Right lobe of liver (tissue), 6 donors: ENCODE data around the gene ATP5PD. TPM values are rescaled to one million over a fixed set of nuclear protein-coding genes. Genes with fewer than 3 reads are reported as not detected.

Experiments used
- ATAC-seq, 4 donors: fragments of 200-7000 bp; cut with Tn5 transposase; one replicate each; pipeline ENCODE4 v1.9.1; 2020; ENCODE audit warnings: mild to moderate bottlenecking in 4 of 4, moderate library complexity in 4 of 4
- DNase-seq, 3 donors: peaks; one replicate each; pipeline ENCODE4 v3.0.0-alpha.2; 2020
- H3K27ac ChIP-seq, 3 donors: fragments of 200-600 bp; one replicate each; pipeline ENCODE4 v1.8.0; 2022
- H3K27me3 ChIP-seq, 2 donors: fragments of 200-600 bp; one replicate each; pipeline ENCODE4 v1.8.0; 2022
- H3K36me3 ChIP-seq, 4 donors: fragments of 200-600 bp; sonication (generic) in 1 of 4; one replicate each; pipeline versions ENCODE4 v1.5.1 to v1.8.0; 2017 to 2022; ENCODE audit warnings: control low read depth in 1 of 4
- H3K4me1 ChIP-seq, 4 donors: fragments of 200-600 bp; sonication (generic) in 1 of 4; one replicate each; pipeline versions ENCODE4 v1.5.1 to v1.8.0; 2017 to 2022; ENCODE audit warnings: control low read depth in 1 of 4
- H3K4me3 ChIP-seq, 3 donors: fragments of 200-600 bp; one replicate each; pipeline ENCODE4 v1.8.0; 2022
- H3K9me3 ChIP-seq, 4 donors: fragments of 200-600 bp; sonication (generic) in 1 of 4; one replicate each; pipeline versions ENCODE4 v1.5.1 to v1.8.0; 2017 to 2022; ENCODE audit warnings: control low read depth in 1 of 4
- CTCF ChIP-seq, 4 donors: fragments of 200-600 bp in 3 of 4; fragments of 450-650 bp in 1 of 4; IDR thresholded peaks; one replicate each; pipeline versions ENCODE4 v1.5.1 to v1.8.0; 2016 to 2022; ENCODE audit warnings: antibody characterized with exemption in 4 of 4, mild to moderate bottlenecking in 2 of 4
- POLR2A ChIP-seq: fragments of 450-650 bp; IDR thresholded peaks from one replicate; pipeline ENCODE4 v1.6.1; 2017; ENCODE audit warnings: antibody characterized with exemption, mild to moderate bottlenecking
- WGBS: methylation state at CpG from one replicate; pipeline ENCODE4 v1.1.6; 2018; ENCODE audit warnings: low coverage, low lambda C conversion rate; ENCODE audit not compliant: insufficient coverage; ENCODE audit errors: missing lambda C conversion rate; 5-methylcytosine and 5-hydroxymethylcytosine counted together
- intact Hi-C, 2 donors: fragments of 100-400 bp; cut with DNase I; formaldehyde crosslinking; loops; one replicate each; pipeline versions ENCODE4 v1.11.2 to v1.14.1; 2022
- total RNA-seq, 6 experiments: library from RNA; depleted of rRNA in 2 of 6; stranded (reverse); fragments of >200 nt in 2 of 6; fragmentation: NEBNext Ultra II Directional in 3 of 6; extraction: Animal tissue kit (Norgen Biotek cat#: 25700) in 3 of 6; gene quantifications; one replicate each; pipeline versions ENCODE4 v1.1.0 to v1.2.4, GENCODE V29; 2016 to 2023
- donor health status: DM: no; HTN: yes; CAD: no.
- donor health status: DM: no; HTN: no; CAD: no.
- donor health status: DM: no; HTN: no; CAD: no.
- donor health status: DM: no; HTN: yes; CAD: no.
- donor health status: DM: no; HTN: yes; CAD: no.

The ATP5PD gene
- total RNA-seq, 6 experiments from 2014 or later = 145 to 262 (median 179) TPM

DNA sequence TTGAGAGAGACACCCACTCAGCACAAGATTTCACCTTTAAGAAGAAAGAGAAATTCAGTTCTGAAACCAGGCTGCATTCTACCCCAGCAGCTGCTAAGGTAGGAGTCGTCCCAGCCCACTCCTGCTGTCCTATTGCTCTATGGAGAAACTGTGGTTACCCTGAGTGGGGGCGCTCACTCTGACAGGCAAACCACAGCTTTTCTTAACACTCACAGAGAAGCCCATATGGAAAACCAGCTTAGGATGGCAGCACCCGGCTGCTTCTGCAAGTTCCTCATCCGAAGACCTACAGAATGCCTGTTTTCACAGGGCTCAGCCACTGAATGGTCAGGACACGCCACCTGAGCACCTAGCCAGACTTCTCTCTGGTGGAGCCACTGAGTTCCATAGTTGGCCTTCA is 7.5 kb downstream of the ATP5PD start:
- 71% methylated on average over 3 of the region's 5 CpGs for WGBS
- Histone ChIP-seq H3K36me3 (peaks cover 6 to 40% (median 18%) of the 10 kb centered on the region in 4 donors), H3K4me1 (peaks cover 0 to 8% (median 0%) of the 10 kb centered on the region in 4 donors), H3K27ac (no peak overlapping the region), H3K4me3 (no peak overlapping the region), H3K27me3 (no peaks in the 10 kb centered on the region), H3K9me3 (no peaks in the 10 kb centered on the region)
- DNase-seq = no peak
- ATAC-seq = no peak
- TF ChIP-seq CTCF (IDR thresholded peaks at IDR 0.05) (no peak), POLR2A (no peak)
- intact Hi-C loops = no loop called here

DNA sequence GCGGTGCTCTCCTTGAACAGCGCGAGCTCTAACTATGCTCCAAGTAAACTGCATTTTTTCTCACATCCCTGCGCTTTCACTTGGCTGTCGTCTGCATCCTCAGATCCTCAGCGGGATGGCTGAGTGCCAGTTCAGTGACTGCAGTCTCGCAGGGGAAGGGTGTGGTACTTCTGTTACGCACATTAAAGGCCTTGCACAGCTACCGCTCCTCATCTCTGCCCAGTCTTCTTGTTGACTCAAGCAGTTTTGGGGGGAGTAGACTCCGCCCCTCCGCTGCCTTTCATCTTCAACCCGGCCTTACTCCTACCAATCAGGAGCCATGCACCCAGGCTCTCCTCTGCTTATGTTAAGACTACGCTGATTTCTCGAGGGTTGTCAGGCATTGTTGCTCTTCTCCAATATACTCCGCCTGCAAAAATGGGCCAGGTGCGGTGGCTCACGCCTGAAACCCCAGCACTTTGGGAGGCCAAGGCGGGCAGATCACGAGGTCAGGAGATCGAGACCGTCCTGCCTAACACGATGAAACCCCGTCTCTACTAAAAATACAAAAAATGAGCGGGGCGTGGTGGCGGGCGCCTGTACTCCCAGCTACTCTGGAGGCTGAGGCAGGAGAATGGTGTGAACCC is 10.0 kb downstream of the ATP5PD start:
- peaks cover 6 to 35% (median 15%) of the 10 kb centered on the region in 4 donors for H3K36me3 ChIP-seq
- H3K27me3 ChIP-seq = no peaks in the 10 kb centered on the region
- H3K27ac ChIP-seq = peak overlapping the region in 1 of 3 donors; percentile 6
- DNase-seq (peak; percentile 77 to 84 (median 78)), ATAC-seq (peak in 3 of 4 donors; percentile 3 to 6 (median 4))
- H3K4me3 ChIP-seq = no peak overlapping the region
- no peaks in the 10 kb centered on the region for H3K9me3 ChIP-seq
- TF ChIP-seq POLR2A (no peak), CTCF (IDR thresholded peaks at IDR 0.05) (no peak)
- H3K4me1 ChIP-seq = peaks cover 0 to 16% (median 7%) of the 10 kb centered on the region in 4 donors
- intact Hi-C loops = no loop called here
- 75% methylated on average over 22 of the region's 27 CpGs for WGBS

DNA sequence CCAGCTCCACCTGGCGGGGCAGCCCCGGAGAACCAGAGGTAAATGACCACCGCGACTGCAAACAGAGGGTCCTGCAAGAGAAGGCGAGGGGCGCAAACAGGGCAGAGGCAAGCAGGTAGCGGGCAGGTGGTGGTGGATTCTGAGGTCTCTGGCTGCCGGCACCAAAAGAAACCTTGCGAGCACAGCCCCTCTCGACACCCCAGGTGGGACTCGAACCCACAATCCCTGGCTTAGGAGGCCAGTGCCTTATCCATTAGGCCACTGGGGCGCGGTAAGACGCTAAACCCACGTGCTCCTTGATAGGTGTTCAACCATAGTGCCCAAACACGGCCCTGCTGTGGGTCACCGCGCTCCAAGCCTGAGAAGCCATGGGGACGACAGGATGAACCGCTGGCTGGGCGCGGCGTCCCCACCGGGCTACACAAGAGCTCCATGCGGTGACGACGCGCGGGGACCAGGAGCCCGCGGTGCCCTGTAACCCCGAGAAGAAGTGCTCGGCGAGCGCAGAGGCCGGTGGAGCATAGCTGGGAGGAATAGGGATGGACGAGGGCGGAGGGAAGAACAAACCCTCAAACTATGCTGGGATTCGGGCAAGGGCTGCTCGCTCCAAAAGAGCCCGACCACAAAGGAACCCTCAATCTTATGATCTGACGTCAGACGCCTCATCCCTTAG is 12.4 kb downstream of the ATP5PD start:
- ATAC-seq (peak; percentile 72 to 79 (median 72)), DNase-seq (peak; percentile 83 to 88 (median 85))
- H3K27ac ChIP-seq = peak overlapping the region; percentile 61 to 78 (median 76)
- H3K4me3 ChIP-seq = peak overlapping the region; percentile 66 to 71 (median 68)
- no peaks in the 10 kb centered on the region for H3K27me3 ChIP-seq
- H3K36me3 ChIP-seq = peaks cover 5 to 11% (median 8%) of the 10 kb centered on the region in 4 donors
- 0% methylated on average over 17 of the region's 43 CpGs for WGBS
- peaks cover 0 to 16% (median 7%) of the 10 kb centered on the region in 4 donors for H3K4me1 ChIP-seq
- no peaks in the 10 kb centered on the region for H3K9me3 ChIP-seq
- no peak for TF ChIP-seq POLR2A
- TF ChIP-seq CTCF (IDR thresholded peaks at IDR 0.05) = no peak
- intact Hi-C loops = no loop called here

DNA sequence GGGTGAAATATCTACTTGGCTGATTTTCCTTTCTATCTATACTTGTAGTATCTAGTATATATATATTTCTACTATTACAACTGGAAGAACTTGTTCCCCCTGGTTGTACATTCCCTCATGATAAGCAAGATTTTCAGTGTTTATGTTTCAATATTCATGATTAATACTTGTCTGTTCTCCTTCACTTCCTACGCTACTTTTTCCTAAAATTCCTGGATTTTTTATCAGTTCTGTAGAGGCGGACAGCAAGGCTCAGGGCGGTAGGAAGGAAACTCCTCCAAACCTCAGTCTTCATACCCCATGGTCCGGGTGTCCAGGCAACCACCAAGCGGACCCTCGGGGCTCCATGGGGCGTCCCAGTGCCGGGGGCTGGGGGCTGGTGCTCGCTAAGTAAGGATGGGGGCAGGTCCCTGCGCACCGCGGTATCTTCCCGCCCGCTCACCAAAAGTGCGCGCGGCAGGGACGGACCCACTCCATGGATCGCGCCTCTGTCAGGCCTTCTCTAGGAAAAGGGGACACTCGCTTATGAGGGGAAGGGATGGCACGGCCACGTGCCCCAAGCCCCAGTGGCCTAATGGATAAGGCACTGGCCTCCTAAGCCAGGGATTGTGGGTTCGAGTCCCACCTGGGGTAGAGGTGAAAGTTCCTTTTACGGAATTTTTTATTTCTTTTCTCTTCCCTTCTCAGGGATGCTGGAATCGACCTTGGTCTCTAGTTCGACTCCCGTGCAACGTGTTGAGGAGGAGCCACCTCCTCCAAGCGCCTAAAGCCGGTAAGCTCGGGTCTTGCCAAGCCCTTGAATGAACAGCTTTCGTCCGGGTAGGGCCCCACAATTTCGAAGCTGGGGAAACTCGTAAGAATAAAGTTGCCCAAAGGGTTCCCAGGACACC is 13.2 kb downstream of the ATP5PD start:
- WGBS = 2% methylated on average over 24 of the region's 36 CpGs
- no peaks in the 10 kb centered on the region for H3K9me3 ChIP-seq
- H3K36me3 ChIP-seq = peaks cover under 1 to 4% (median under 1%) of the 10 kb centered on the region in 4 donors
- DNase-seq (peak; percentile 85 to 93 (median 87)), ATAC-seq (peak; percentile 67 to 70 (median 67))
- TF ChIP-seq POLR2A (no peak), CTCF (IDR thresholded peaks at IDR 0.05) (no peak)
- H3K27ac ChIP-seq = peak overlapping the region; percentile 61 to 78 (median 76)
- intact Hi-C loops = no loop called here
- peak overlapping the region; percentile 66 to 71 (median 68) for H3K4me3 ChIP-seq
- no peaks in the 10 kb centered on the region for H3K27me3 ChIP-seq
- peaks cover 0 to 16% (median 7%) of the 10 kb centered on the region in 4 donors for H3K4me1 ChIP-seq
